ENCODE data around the gene SOBP. TPM values are rescaled to one million over a fixed set of nuclear protein-coding genes. Genes with fewer than 3 reads are reported as not detected.

The SOBP gene
- total and polyA plus RNA-seq, 2 donors (not counting 1 experiment from before 2014, with no cell fraction given), result 2.7 to 6.3 TPM

DNA sequence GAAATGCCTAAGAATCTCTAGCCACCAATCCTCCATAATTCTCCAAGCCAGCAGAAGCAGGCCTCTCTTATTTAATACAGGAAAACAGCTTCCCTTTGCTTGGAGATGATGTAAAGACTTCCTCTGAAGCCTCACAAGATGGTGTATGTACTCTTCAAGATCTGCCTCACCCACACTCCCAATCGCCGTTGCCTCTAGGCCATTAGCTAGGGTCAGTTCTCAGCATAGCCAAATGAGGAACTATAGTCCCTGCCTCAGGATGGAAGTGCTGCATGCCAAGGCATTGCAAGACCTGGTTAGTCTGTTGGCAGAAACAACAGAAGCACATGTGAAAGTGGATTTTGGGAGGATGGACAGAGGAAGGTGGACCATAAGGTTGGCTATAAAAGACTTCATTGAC, 195.1 kb downstream of the SOBP start:
- no peak for TF ChIP-seq EZH2 (IDR thresholded peaks at IDR 0.05; ENCODE audit: low read length, missing control alignments)
- Histone ChIP-seq H2AFZ (ENCODE audit: low read length) (no peak overlapping the region), H3K36me3 (ENCODE audit: control insufficient read depth, insufficient read depth, low read length) (no peaks in the 10 kb centered on the region), H3K27ac (ENCODE audit: insufficient read depth, low read length) (no peak overlapping the region), H3K9ac (ENCODE audit: insufficient read depth, low read length) (no peak overlapping the region), H3K4me3 (replicated peaks in 1 of 4; ENCODE audit: control extremely low read depth in 1 of 4, insufficient read depth in 1 of 4, low read depth in 3 of 4, low read length in 4 of 4) (no peak overlapping the region), H3K4me1 (ENCODE audit: control insufficient read depth, extremely low read depth, insufficient read depth, low read length) (peaks cover 8% of the 10 kb centered on the region), H4K20me1 (ENCODE audit: control insufficient read depth, extremely low read depth, insufficient read depth, low read length) (no peaks in the 10 kb centered on the region), H3K9me3 (ENCODE audit: control insufficient read depth, insufficient read depth, low read depth, low read length) (no peaks in the 10 kb centered on the region), H3K4me2 (ENCODE audit: extremely low read depth, insufficient read depth, low read length) (no peak overlapping the region), H3K79me2 (ENCODE audit: control insufficient read depth, insufficient read depth, low read length) (no peaks in the 10 kb centered on the region), H3K27me3 (ENCODE audit: control insufficient read depth, insufficient read depth, low read length) (no peaks in the 10 kb centered on the region)
- no peak for DNase-seq (ENCODE audit: low read depth in 2 of 2)

DNA sequence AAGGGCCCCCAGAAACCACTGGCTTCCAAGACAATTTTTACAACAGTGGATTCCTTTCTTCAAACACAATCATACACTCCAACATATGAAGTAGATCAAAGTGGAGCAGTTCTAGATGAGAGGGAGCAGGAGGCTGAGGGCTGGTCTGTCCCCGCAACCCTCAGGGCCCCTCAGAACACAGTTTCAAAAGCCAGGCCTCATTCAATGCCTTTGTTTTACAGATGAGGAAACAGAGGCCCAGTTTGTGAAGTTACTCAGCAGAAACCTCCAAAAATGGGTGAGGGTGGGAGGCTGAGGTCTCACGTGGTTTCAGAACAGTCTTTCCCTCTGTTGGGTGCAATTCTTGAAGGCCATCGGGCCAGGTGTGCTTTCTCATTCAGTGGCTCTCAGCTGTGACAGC, 199.3 kb downstream of the SOBP start:
- no peak overlapping the region for H3K4me3 ChIP-seq (replicated peaks in 1 of 4; ENCODE audit: control extremely low read depth in 1 of 4, insufficient read depth in 1 of 4, low read depth in 3 of 4, low read length in 4 of 4)
- no peaks in the 10 kb centered on the region for H3K36me3 ChIP-seq (ENCODE audit: control insufficient read depth, insufficient read depth, low read length)
- H3K27me3 ChIP-seq (ENCODE audit: control insufficient read depth, insufficient read depth, low read length), result no peaks in the 10 kb centered on the region
- H3K4me1 ChIP-seq (ENCODE audit: control insufficient read depth, extremely low read depth, insufficient read depth, low read length), result peaks cover 26% of the 10 kb centered on the region
- H4K20me1 ChIP-seq (ENCODE audit: control insufficient read depth, extremely low read depth, insufficient read depth, low read length), result no peaks in the 10 kb centered on the region
- no peaks in the 10 kb centered on the region for H3K79me2 ChIP-seq (ENCODE audit: control insufficient read depth, insufficient read depth, low read length)
- no peak for TF ChIP-seq EZH2 (IDR thresholded peaks at IDR 0.05; ENCODE audit: low read length, missing control alignments)
- TF ChIP-seq, protein P1, sequence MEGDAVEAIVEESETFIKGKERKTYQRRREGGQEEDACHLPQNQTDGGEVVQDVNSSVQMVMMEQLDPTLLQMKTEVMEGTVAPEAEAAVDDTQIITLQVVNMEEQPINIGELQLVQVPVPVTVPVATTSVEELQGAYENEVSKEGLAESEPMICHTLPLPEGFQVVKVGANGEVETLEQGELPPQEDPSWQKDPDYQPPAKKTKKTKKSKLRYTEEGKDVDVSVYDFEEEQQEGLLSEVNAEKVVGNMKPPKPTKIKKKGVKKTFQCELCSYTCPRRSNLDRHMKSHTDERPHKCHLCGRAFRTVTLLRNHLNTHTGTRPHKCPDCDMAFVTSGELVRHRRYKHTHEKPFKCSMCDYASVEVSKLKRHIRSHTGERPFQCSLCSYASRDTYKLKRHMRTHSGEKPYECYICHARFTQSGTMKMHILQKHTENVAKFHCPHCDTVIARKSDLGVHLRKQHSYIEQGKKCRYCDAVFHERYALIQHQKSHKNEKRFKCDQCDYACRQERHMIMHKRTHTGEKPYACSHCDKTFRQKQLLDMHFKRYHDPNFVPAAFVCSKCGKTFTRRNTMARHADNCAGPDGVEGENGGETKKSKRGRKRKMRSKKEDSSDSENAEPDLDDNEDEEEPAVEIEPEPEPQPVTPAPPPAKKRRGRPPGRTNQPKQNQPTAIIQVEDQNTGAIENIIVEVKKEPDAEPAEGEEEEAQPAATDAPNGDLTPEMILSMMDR (conservative IDR thresholded peaks at IDR 0.05 in 1 of 2, IDR thresholded peaks at IDR 0.05 in 1 of 2; ENCODE audit: low read depth in 1 of 2, low read length in 2 of 2), result no peak
- no peak overlapping the region for H3K4me2 ChIP-seq (ENCODE audit: extremely low read depth, insufficient read depth, low read length)
- H3K9ac ChIP-seq (ENCODE audit: insufficient read depth, low read length), result no peak overlapping the region
- peak overlapping the region; percentile 79 for H3K27ac ChIP-seq (ENCODE audit: insufficient read depth, low read length)
- no peak for DNase-seq (ENCODE audit: low read depth in 2 of 2)
- H2AFZ ChIP-seq (ENCODE audit: low read length), result no peak overlapping the region
- no peaks in the 10 kb centered on the region for H3K9me3 ChIP-seq (ENCODE audit: control insufficient read depth, insufficient read depth, low read depth, low read length)

DNA sequence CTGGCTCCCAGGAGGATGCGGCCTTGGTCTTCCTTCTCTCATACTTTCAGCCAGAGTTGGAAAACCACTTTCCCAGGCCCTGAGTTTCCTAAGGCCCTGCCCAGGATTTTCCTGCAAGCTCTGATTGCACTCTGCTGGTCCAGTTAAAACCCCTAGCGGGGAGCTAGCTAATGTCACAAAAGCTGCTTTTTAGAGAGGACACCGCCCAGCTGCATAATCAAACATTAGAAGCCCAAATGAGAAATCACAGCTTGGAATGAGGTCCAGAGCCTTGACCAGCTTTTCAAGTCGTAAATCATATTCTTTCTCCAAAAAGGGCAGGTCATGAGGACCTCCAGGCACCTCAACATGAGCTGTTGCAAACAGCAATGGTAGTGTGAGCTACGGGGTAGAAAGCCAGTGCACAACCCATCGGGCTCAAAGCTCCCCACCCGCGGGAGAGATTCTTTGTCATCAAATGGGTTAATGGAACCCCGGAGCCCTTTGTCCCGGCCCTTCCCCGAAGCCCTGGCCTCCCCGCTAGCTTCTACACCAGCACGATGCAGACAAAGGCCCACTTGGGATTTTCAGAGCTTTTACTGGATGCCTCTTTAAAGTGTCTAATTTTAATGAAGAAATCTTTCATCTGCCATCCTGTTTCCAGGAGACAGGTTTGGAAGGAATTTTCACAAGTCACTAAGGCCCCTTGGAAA, 200.2 kb downstream of the SOBP start:
- DNase-seq (ENCODE audit: low read depth in 2 of 2), result no peak
- H3K9me3 ChIP-seq (ENCODE audit: control insufficient read depth, insufficient read depth, low read depth, low read length), result no peaks in the 10 kb centered on the region
- H3K9ac ChIP-seq (ENCODE audit: insufficient read depth, low read length), result peak overlapping the region; percentile 55
- no peaks in the 10 kb centered on the region for H3K79me2 ChIP-seq (ENCODE audit: control insufficient read depth, insufficient read depth, low read length)
- H3K27me3 ChIP-seq (ENCODE audit: control insufficient read depth, insufficient read depth, low read length), result no peaks in the 10 kb centered on the region
- peak overlapping the region; percentile 79 for H3K27ac ChIP-seq (ENCODE audit: insufficient read depth, low read length)
- H3K4me1 ChIP-seq (ENCODE audit: control insufficient read depth, extremely low read depth, insufficient read depth, low read length), result peaks cover 26% of the 10 kb centered on the region
- no peaks in the 10 kb centered on the region for H3K36me3 ChIP-seq (ENCODE audit: control insufficient read depth, insufficient read depth, low read length)
- TF ChIP-seq EZH2 (IDR thresholded peaks at IDR 0.05; ENCODE audit: low read length, missing control alignments), result no peak
- TF ChIP-seq, protein P1 (conservative IDR thresholded peaks at IDR 0.05 in 1 of 2, IDR thresholded peaks at IDR 0.05 in 1 of 2; ENCODE audit: low read depth in 1 of 2, low read length in 2 of 2), result no peak
- H4K20me1 ChIP-seq (ENCODE audit: control insufficient read depth, extremely low read depth, insufficient read depth, low read length), result no peaks in the 10 kb centered on the region
- peak overlapping the region; percentile 30 for H3K4me2 ChIP-seq (ENCODE audit: extremely low read depth, insufficient read depth, low read length)
- no peak overlapping the region for H2AFZ ChIP-seq (ENCODE audit: low read length)
- no peak overlapping the region for H3K4me3 ChIP-seq (replicated peaks in 1 of 4; ENCODE audit: control extremely low read depth in 1 of 4, insufficient read depth in 1 of 4, low read depth in 3 of 4, low read length in 4 of 4)
